ENCODE data around the gene FADS1.

The FADS1 gene

GRCh38 chr11:61811831-61812230 lies 5.0 kb downstream of the FADS1 start:
- TF ChIP-seq JUND (IDR thresholded peaks at IDR 0.05; ENCODE audit: low read depth), result no peak

GRCh38 chr11:61810671-61811175 lies 6.1 kb downstream of the FADS1 start:
- DNase-seq (ENCODE audit: low read depth in 1 of 2, low spot score in 1 of 2), result no peak
- no peak for TF ChIP-seq JUND (IDR thresholded peaks at IDR 0.05; ENCODE audit: low read depth)
- in situ Hi-C loops (cut with HindIII; ENCODE audit: low pct_unique_long_range_greater_than_20kb, low sequenced_read_pairs), result no loop called here

More at GRCh38 chr11:61811831-61812230, 5.0 kb downstream of the FADS1 start:
- in situ Hi-C loops (cut with HindIII; ENCODE audit: low pct_unique_long_range_greater_than_20kb, low sequenced_read_pairs), result no loop called here
- DNase-seq (ENCODE audit: low read depth in 1 of 2, low spot score in 1 of 2), result no peak

GRCh38 chr11:61806785-61807184 lies 10.0 kb downstream of the FADS1 start:
- in situ Hi-C loops (cut with HindIII; ENCODE audit: low pct_unique_long_range_greater_than_20kb, low sequenced_read_pairs), result no loop called here
- no peak for DNase-seq (ENCODE audit: low read depth in 1 of 2, low spot score in 1 of 2)
- TF ChIP-seq JUND (IDR thresholded peaks at IDR 0.05; ENCODE audit: low read depth), result no peak

- in situ Hi-C loops (cut with HindIII; ENCODE audit: low pct_unique_long_range_greater_than_20kb, low sequenced_read_pairs), result no loop called here
- no peak for TF ChIP-seq JUND (IDR thresholded peaks at IDR 0.05; ENCODE audit: low read depth)
- no peak for DNase-seq (ENCODE audit: low read depth in 1 of 2, low spot score in 1 of 2)
Observed at GRCh38 chr11:61805146-61805545, 11.7 kb downstream of the FADS1 start.

- DNase-seq (ENCODE audit: low read depth in 1 of 2, low spot score in 1 of 2), result no peak
- in situ Hi-C loops (cut with HindIII; ENCODE audit: low pct_unique_long_range_greater_than_20kb, low sequenced_read_pairs), result no loop called here
- no peak for TF ChIP-seq JUND (IDR thresholded peaks at IDR 0.05; ENCODE audit: low read depth)
Observed at GRCh38 chr11:61803889-61804647, 12.7 kb downstream of the FADS1 start.

- in situ Hi-C loops (cut with HindIII; ENCODE audit: low pct_unique_long_range_greater_than_20kb, low sequenced_read_pairs), result no loop called here
- TF ChIP-seq JUND (IDR thresholded peaks at IDR 0.05; ENCODE audit: low read depth), result no peak
- no peak for DNase-seq (ENCODE audit: low read depth in 1 of 2, low spot score in 1 of 2)
Observed at GRCh38 chr11:61802605-61803004, 14.2 kb downstream of the FADS1 start.

DNA sequence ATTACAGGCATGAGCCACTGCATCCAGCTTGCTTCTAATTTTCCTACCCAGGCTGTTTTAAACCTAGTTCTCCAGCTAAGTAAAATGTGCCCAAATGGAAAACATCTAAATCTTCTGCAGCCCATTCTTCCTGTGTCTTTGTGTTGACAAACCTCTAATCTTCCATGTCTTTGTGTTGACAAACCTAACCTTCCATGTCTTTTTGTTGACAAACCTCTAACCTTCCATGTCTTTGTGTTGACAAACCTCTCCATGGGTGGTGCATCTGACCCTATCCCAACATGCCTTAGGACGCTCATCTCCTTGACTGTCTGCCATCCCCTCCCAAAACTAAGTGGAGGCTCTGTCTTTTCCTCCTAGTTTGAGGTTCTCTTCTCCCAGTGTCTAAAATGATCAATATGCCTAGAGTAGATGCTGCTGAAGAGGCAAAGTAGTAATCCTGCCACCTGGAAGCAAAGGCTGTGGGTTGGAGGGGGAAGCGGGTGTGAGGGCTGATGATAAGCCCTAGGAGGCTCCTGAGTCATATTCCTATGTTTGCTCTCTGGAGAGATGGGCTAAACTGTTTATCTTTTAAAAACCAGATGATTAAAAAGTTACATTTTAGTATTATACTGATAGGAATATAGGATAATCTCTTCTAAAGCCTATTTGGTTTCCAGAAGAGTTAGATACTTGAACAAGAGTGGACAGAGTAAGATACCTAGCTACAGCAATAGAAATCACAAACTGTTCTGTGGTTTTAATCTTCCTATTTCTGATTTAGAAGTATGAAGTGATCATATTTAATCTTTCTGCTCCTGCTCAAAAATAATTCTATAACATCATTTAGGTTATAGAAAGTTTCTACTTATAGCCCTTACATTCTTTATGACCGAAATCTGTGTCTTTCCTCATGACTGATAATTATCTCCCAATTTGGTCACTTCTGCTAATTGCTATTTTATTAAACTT lies 16.2 kb downstream of the FADS1 start:
- no peak for DNase-seq (ENCODE audit: low read depth in 1 of 2, low spot score in 1 of 2)
- no peak for TF ChIP-seq JUND (IDR thresholded peaks at IDR 0.05; ENCODE audit: low read depth)
- in situ Hi-C loops (cut with HindIII; ENCODE audit: low pct_unique_long_range_greater_than_20kb, low sequenced_read_pairs), result no loop called here

GRCh38 chr11:61799665-61800284 lies 17.0 kb downstream of the FADS1 start:
- TF ChIP-seq JUND (IDR thresholded peaks at IDR 0.05; ENCODE audit: low read depth), result no peak
- in situ Hi-C loops (cut with HindIII; ENCODE audit: low pct_unique_long_range_greater_than_20kb, low sequenced_read_pairs), result no loop called here
- no peak for DNase-seq (ENCODE audit: low read depth in 1 of 2, low spot score in 1 of 2)

DNA sequence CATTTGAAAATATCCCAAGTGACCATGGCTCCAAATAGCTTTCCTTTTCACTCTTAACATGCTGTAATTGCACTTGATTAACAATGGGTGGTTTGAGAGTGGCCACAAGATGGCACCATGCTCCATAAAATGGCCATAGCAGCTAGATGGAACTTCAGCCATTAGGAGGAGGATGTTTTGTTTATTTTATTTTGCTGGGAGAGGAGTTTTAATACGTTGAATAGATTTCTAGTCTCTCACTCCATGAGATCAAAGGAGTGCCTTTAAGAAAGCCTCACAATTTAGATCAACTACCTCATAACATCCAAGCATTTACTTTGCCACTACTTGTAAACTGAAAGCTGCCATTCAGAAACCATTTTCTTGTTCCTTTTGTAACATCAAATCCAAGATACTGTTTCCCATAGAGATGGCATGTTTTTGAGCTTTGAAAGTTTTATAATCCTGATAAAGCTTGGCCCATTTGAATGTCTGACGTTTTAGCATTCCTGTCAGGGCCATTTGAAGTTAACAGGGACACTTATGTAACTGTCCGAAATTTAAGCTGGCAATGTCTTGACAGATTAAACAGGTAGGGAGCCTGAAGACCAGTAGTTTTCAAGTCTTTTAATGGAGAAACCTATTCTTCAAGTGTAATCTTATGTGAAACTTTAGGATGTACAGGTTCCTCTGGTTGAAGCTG lies 19.4 kb downstream of the FADS1 start:
- TF ChIP-seq JUND (IDR thresholded peaks at IDR 0.05; ENCODE audit: low read depth), result no peak
- in situ Hi-C loops (cut with HindIII; ENCODE audit: low pct_unique_long_range_greater_than_20kb, low sequenced_read_pairs), result no loop called here
- DNase-seq (ENCODE audit: low read depth in 1 of 2, low spot score in 1 of 2), result peak; percentile 83 to 88

DNA sequence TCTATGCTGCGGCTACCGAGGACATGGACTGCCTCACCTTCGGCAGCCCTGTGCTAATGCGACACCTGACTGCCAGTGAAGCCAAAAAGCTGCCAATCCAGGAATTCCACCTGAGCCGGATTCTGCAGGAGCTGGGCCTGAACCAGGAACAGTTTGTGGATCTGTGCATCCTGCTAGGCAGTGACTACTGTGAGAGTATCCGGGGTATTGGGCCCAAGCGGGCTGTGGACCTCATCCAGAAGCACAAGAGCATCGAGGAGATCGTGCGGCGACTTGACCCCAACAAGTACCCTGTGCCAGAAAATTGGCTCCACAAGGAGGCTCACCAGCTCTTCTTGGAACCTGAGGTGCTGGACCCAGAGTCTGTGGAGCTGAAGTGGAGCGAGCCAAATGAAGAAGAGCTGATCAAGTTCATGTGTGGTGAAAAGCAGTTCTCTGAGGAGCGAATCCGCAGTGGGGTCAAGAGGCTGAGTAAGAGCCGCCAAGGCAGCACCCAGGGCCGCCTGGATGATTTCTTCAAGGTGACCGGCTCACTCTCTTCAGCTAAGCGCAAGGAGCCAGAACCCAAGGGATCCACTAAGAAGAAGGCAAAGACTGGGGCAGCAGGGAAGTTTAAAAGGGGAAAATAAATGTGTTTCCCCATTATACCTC lies 20.8 kb downstream of the FADS1 start:
- no peak for DNase-seq (ENCODE audit: low read depth in 1 of 2, low spot score in 1 of 2)
- TF ChIP-seq JUND (IDR thresholded peaks at IDR 0.05; ENCODE audit: low read depth), result no peak
- in situ Hi-C loops (cut with HindIII; ENCODE audit: low pct_unique_long_range_greater_than_20kb, low sequenced_read_pairs), result no loop called here

DNA sequence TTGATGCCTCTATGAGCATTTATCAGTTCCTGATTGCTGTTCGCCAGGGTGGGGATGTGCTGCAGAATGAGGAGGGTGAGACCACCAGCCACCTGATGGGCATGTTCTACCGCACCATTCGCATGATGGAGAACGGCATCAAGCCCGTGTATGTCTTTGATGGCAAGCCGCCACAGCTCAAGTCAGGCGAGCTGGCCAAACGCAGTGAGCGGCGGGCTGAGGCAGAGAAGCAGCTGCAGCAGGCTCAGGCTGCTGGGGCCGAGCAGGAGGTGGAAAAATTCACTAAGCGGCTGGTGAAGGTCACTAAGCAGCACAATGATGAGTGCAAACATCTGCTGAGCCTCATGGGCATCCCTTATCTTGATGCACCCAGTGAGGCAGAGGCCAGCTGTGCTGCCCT lies 21.3 kb downstream of the FADS1 start:
- no peak for DNase-seq (ENCODE audit: low read depth in 1 of 2, low spot score in 1 of 2)
- in situ Hi-C loops (cut with HindIII; ENCODE audit: low pct_unique_long_range_greater_than_20kb, low sequenced_read_pairs), result no loop called here
- TF ChIP-seq JUND (IDR thresholded peaks at IDR 0.05; ENCODE audit: low read depth), result no peak

GRCh38 chr11:61794579-61794978 lies 22.2 kb downstream of the FADS1 start:
- in situ Hi-C loops (cut with HindIII; ENCODE audit: low pct_unique_long_range_greater_than_20kb, low sequenced_read_pairs), result no loop called here
- no peak for DNase-seq (ENCODE audit: low read depth in 1 of 2, low spot score in 1 of 2)
- TF ChIP-seq JUND (IDR thresholded peaks at IDR 0.05; ENCODE audit: low read depth), result no peak
